DOHH2 (cell line): ENCODE measurements around the gene KSR1.
"Not testable (repeated sequence)": the region's sequence is repeated elsewhere in the genome, so short reads cannot be mapped to it uniquely, and the experiment has no call there.

Source experiments
- EZH2phosphoT487 ChIP-seq: fragments of 200-600 bp; sonication (generic); IDR thresholded peaks from 2 replicates; pipeline ENCODE4 v1.6.1; 2017; ENCODE audit warnings: borderline replicate concordance, mild to moderate bottlenecking, antibody characterized with exemption, low read length, moderate library complexity, mixed read lengths
- TF ChIP-seq, protein P1 (sequence below): fragments of 200-600 bp; sonication (generic); IDR thresholded peaks from one replicate; pipeline ENCODE4 v1.5.1; 2014; ENCODE audit warnings: antibody characterized with exemption, mild to moderate bottlenecking, low read depth, low read length; ENCODE audit not compliant: poor library complexity, severe bottlenecking

DNA sequence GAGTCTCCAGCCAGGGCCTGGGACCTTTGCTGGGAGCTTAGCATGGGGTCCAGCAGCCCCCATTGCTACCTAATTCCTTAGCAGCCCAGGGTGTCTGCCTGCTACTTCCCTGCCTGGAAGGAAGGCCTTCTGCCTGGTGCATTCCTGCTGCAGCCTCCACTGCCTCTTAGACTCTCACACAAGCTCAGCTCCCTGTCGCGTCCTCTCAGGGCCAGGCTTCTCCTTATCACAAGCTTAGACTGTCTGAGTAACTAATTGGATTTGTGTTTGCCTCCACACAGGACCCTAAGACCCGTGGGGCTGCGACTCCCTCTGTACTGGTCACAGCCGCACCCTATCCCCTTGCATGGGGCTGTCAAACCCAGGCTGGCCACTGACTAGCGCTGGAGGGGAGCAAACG lies 181.6 kb downstream of the KSR1 start:
- TF ChIP-seq, protein P1, sequence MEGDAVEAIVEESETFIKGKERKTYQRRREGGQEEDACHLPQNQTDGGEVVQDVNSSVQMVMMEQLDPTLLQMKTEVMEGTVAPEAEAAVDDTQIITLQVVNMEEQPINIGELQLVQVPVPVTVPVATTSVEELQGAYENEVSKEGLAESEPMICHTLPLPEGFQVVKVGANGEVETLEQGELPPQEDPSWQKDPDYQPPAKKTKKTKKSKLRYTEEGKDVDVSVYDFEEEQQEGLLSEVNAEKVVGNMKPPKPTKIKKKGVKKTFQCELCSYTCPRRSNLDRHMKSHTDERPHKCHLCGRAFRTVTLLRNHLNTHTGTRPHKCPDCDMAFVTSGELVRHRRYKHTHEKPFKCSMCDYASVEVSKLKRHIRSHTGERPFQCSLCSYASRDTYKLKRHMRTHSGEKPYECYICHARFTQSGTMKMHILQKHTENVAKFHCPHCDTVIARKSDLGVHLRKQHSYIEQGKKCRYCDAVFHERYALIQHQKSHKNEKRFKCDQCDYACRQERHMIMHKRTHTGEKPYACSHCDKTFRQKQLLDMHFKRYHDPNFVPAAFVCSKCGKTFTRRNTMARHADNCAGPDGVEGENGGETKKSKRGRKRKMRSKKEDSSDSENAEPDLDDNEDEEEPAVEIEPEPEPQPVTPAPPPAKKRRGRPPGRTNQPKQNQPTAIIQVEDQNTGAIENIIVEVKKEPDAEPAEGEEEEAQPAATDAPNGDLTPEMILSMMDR: not testable (repeated sequence)
- TF ChIP-seq EZH2phosphoT487: not testable (repeated sequence)
